Glomerular visceral epithelial cell (primary cell): ENCODE measurements around the gene COL1A1.

Source experiments
- DNase-seq: peaks from one replicate; pipeline ENCODE4 v3.0.0-alpha.2; 2016; ENCODE audit errors: extremely low spot score

The COL1A1 gene

DNA sequence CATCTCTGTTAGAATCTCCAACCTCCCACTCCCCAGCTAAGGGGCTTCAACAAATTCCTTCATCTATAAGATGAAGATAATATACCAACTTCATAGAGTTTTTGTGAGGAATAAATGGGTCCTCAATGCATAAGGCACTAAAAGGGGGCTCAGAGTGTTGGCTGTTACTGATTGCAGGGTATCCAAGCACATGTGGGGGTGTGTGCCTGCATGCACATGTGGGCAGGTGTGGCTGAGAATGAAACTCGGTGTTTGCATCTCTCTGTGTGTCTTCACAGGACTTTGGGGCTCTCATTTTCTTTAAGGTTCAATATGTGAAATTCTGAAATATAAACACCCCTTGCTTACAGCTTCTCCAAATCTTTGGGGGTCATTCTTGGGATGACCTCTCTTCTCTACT, 46.8 kb downstream of the COL1A1 start:
- DNase-seq: no peak

- DNase-seq: no peak
These were observed 47.5 kb downstream of the COL1A1 start for GRCh38 chr17:50153650-50154575.

DNA sequence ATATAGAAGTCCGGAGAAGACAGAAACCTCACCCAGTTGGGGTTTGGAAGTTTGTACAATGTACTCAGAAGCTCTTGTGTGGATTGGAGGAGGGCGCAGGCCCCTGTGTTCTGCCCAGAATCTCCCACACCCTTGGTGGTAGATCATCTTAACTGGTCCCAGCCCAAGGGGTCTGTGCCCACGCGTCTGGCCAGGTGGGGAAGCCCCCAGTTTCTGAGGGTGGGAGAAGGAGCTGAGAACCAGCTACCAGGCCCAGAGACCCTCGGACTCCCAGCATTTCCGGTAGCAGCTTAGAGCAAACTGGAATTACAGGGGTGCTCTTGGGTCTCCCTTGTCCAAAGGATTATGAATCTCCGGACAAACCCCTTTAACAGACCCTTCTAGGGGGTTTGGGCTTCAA, 48.7 kb downstream of the COL1A1 start:
- DNase-seq: no peak

DNA sequence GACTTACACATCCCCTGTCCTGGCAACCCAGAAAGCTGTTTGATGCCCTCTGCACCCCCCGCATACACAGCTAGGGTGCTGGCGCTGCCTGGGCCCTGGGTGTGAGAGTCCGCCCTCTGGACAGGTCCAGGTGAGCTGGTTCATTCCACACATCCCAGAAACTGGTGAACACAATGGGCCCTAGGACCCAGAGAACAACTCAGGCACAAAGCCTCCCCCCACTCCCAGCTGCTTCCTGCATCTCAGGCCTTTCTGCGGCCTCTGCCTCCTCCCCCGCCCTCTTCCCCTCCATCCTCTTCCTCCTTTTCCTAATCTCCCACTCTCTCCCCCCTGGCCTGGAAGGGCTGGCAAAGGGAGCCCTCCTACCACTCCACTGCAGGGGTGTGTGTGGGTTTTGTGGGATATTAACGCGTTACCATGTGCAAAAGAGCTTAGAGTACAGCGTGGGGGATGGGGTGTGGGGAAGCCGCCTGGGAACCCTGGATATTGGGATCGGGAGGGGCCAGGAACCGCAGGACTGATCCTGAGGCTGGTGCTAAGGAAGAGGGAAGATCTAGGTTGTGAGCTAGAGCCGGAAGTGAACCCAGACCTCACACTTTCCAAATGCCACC, 49.4 kb downstream of the COL1A1 start:
- DNase-seq: peak; percentile 88

DNA sequence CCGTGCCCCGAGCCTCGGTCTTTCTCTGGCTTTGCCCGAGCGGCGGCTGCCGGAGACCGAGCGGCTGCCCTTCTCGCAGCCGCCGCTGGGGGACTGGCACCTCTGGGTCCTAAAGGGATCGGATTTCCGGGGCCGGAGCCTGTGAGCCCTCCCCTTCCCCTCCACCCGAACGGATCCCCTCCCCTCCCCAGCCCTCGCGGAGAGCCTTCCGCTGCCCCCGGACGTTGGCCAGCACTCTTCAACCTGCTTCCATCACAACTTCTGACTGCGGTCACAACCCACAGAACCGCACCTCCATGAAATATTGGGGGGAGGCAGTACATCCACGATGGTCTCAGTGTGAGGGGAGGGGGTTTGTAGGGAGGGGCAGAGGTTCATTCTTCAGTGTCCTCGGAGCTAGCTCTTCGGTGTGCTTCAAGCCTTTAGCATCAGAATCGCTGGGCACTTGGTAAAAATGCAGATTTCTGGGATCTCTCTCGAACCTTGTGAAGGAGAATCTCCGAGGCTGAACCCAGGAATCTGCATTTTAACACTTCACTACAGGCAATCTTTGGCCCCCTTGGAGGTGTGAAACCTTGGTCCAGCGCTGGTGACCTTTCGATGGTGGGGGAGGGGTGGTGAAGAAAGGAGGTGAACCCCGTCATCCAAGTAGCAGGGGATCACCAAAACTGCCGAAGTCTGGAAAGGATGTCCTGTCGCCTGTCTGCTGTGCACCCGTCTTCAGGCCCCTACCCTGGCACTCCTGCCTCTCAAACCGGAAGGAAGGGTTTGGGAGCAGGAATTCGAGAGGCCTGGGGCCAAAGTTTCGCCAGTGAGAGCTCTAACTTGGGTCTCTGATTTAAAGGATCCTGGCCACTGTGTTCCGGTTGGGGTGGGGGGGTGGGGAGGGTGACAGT, 50.1 kb downstream of the COL1A1 start:
- DNase-seq: peak; percentile 91

DNA sequence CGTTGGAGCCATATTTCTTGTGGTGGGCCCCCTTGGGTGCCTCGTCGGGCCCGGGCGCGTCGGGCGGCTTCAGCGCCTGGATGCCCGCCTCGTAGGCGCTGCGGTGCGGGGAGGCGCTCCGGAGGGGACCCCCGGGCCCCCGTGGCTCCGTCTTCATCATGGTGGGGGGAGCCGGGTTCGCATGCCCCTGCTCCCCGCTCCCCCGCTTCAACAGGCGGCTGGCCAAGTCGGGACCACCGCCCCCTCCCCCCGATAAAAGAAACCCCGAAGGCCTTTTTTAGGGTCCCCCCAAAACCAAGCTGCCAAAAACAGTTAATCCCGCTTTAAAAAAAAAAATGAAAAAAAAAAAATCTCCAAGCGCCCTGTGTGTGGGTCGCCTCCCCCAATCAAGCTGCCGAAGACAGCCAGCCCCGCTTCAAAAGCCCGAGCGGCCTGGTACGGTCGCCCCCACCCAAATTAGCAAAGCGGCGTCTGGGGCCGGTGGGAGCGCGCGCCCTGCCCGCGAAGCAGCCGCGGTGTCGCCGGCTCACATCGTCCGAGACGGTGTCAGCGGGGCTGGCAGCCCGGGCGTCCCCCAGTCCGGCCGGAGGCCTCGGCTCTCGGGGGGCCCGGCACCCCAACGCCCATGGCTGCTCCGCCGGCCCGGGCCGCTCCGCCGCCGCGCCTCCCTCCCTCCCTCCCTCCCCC, 50.9 kb downstream of the COL1A1 start, which contains the start of gene PPP1R9B:
PPP1R9B (minus strand) TSS at position 324 of the 687 bp plus-strand sequence; CDS start at position 160, 164 bp downstream.
- DNase-seq: no peak

GRCh38 chr17:50149417-50150353, 51.7 kb downstream of the COL1A1 start:
- DNase-seq: peak; percentile 58

- no peak for DNase-seq
These were observed 52.4 kb downstream of the COL1A1 start for GRCh38 chr17:50149091-50149416.

GRCh38 chr17:50148226-50149090, 53.0 kb downstream of the COL1A1 start:
- DNase-seq: peak; percentile 67

GRCh38 chr17:50147841-50148225, 53.6 kb downstream of the COL1A1 start:
- no peak for DNase-seq

DNA sequence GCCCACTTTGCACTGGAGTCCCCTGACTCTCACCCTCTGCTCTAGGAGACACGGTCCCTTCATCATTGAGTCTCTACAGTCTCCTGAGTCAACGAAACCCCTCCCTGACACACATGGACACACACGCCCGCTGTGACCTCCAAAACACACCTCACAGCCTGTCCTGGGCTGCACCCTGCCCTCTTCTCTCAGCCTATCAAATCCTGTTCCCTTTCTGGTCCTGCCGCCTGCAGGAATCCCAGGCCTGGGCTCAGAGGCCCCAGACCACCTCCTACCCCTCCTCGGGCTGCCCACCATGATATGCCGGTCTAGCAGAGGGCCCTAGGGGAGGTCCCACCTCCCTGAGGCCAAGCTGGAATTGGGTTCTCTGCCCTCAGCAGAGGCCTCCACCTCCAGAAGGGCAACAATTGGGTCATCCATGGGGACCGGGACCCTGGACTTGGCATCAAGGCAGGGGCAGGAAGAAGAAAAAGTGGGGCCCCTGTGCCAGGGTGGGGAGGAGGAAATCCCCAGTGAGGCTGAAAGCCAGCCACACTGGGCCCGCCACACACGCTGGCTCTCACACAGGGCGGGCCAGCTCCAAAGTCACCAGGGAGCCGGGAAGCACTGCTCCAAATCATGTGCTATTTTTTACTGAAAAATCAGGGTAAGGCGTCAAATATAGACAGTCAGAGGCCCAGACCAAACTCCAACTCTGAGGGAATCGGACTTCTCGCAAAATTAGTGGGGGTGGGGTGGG, 54.3 kb downstream of the COL1A1 start:
- DNase-seq: no peak

DNA sequence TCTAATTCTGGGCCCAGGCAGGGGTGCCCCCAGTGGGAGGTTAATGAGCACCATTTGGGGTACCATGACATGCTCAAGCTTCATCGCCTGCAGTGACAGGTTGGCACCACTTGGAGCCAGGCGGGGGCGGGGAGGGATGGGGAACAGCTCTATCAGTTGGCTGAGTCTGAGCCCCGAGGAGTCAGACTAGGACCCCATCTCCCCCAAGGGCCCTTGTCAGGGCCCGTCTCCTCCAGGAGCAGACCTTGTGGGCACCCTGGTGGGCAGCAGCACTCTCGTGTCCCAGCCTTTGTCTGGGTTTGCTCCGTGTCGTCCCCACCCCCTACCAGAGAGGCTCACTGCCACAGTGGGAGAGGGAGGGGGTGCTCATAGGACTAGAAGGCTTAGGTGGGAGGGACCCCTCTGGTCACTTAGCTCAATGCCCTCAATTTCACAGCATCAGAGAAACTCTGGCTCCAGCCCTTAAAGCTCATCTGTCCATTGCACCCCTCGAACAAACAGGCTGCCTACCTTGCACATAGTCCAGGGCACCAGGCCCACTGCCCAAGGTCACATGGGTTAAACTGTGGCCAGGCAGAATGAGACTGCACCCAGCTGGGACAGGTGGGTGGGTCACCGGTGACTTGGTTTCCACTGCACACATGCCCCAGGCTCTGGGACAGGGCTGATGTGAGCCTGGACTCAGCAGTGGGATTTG, 55.1 kb downstream of the COL1A1 start:
- DNase-seq: no peak

DNA sequence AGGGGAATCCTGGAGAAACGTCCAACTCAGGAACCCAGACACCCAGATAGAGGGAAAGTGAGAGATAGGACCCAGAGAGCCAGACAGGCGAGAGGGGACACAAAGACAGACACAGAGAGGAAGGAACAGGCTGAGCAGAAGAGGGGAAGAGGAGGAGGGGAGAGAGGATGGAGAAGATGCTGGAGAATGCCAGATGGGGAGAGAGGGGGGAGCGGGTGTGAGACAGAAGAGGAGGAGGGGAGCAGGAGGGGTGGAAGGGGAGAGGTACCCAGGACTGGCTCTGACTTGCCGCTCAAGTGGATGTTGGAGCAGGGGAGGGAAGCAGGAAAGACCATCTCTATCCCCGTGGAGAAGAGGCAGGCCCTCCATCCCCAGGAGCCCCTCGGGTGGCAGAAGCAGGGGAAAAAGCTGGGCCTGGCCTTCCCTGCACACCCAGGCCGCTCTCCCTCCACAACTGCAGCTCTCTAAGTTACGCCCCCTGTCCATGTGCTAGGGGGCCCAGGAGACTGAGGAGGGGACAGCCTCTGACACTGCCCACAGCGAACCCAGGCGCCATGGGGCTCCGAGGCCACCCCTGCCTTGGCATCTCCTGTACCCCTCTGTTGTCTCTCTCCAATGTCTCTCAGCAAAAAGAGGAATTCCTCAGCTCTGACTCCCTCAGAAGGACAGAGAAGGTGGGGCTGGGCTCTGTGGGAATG, 55.8 kb downstream of the COL1A1 start:
- no peak for DNase-seq

DNA sequence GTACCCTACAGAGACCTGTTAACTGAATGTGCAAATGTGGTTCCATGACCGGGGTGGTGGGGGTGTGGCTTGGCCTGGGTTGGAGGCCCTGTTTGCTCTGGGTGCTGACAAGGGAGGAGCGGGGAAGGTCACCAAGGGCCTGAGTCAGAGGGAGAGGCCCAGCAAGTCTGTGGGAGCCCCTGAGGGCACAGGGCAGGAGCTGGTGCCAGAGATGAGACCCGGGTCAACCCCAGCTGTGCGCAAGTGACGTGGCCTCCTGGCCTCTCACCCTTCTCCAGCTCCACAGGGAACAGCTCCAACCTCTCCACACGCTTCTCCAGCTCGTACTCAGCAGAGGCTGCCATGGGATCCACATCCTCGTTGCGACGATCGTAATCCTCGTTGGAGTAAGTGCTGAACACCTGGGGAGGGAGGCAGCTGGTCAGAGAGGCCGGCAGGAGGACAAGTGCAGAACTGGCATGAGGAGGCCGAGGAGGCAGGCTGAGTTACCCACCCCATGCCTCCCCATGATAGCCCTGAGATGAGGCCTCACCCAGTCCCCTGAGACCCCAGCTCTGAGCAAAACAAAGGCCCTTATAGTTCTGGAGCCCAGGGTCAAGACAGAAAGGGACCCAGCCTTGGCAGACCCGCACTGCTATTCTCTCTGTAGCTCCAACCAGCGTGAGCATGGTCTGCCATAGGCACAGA, 56.4 kb downstream of the COL1A1 start:
- no peak for DNase-seq

GRCh38 chr17:50144355-50144754, 57.1 kb downstream of the COL1A1 start:
- no peak for DNase-seq

DNA sequence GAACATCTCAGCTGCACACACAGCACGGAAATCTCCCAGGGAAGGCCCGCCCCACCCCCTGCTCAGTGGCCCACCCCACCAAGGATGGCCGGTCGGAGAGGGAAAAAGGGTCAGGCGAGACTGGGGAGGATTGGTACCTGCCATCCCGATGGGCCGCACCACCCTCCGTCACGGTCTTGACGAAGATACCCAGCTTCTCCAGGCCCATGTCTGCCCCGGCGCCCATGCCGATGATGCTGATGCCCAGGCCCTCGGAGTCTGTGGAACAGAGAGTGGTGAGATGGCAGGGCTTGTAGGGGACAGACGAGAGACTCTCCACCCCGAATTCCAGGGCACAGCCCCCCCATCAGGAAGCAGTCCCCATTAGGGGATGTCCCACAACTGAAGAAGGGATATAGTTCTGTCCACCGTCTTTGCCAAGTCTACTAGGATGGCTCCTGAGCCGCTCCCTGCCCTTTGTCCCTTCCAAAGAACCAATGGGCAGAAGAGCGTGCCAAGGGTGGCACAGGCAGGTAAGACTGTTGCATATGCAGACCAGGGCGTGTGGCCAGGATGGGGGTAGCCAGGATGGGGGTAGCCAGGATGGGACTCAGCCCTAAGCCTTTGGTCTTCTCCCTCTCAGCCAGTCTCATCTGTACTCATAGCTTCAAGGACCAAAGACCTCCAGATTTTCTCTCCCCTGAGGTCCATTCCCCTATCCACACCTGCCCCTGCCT, 57.8 kb downstream of the COL1A1 start:
- no peak for DNase-seq
